K562 (cell line): Measurements from ENCODE around the gene TK1.

ENCODE experiments used
- POLR2A ChIP-seq: fragments of 450-650 bp; conservative IDR thresholded peaks from 2 replicates; pipeline ENCODE4 v1.6.1; 2016
- TF ChIP-seq, protein P1 (sequence below), 3 experiments: IDR thresholded peaks in 2 of 3; conservative IDR thresholded peaks in 1 of 3; 2 replicates each; pipeline ENCODE4 v1.5.1; 2011 to 2012; ENCODE audit warnings: low read length in 3 of 3, mild to moderate bottlenecking in 3 of 3, control low read depth in 2 of 3, improper control_type of control experiment in 1 of 3, inconsistent platforms in 1 of 3, low read depth in 1 of 3, mixed read lengths in 1 of 3, moderate library complexity in 1 of 3; ENCODE audit not compliant: insufficient read depth in 2 of 3

DNA sequence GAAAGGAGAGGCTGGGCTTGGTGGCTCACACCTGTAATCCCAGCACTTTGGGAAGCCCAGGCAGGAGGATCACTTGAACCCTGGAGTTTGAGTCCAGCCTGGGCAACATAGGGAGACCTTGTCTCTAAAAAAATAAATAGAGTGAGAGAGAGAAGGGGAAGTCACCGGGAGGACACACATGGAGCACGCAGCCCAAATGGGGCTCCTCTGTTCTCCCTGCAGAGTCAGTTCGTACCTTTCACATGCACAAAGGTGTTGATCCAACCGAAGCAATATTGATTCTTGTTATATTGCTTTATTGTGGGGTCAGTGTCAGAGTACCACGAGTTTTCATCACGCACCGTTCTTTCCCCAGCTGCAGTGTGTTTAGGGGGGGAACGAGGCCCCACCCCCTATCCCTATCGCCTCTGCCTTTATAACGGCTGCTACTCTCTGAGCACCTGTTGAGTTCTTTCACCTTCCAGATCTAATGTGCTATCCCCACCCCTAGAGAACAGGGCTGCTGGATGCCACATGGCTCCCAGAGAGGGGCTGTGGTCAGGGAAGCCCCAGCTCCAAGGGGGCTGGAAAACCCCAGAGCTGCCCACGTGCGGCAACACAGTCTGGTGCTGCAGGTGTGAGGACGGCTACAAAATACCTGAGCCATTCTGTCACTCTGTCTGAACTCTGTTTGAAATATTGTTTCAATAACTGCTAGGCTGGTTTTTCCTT lies 43.6 kb upstream of the TK1 start:
- TF ChIP-seq, protein P1, sequence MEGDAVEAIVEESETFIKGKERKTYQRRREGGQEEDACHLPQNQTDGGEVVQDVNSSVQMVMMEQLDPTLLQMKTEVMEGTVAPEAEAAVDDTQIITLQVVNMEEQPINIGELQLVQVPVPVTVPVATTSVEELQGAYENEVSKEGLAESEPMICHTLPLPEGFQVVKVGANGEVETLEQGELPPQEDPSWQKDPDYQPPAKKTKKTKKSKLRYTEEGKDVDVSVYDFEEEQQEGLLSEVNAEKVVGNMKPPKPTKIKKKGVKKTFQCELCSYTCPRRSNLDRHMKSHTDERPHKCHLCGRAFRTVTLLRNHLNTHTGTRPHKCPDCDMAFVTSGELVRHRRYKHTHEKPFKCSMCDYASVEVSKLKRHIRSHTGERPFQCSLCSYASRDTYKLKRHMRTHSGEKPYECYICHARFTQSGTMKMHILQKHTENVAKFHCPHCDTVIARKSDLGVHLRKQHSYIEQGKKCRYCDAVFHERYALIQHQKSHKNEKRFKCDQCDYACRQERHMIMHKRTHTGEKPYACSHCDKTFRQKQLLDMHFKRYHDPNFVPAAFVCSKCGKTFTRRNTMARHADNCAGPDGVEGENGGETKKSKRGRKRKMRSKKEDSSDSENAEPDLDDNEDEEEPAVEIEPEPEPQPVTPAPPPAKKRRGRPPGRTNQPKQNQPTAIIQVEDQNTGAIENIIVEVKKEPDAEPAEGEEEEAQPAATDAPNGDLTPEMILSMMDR (IDR thresholded peaks at IDR 0.05 in 2 of 3, conservative IDR thresholded peaks at IDR 0.05 in 1 of 3; ENCODE audit: insufficient read depth in 2 of 3, low read depth in 1 of 3, low read length in 3 of 3) = no peak
- no peak for TF ChIP-seq POLR2A
